HL-60/S4 treated with phorbol 12-myristate 13-acetate at 8.2 ng/mL for 4 days and 3 days (cell line): Measurements from ENCODE around the gene RUNX1.
"Not testable (repeated sequence)": the region's sequence is repeated elsewhere in the genome, so short reads cannot be mapped to it uniquely, and the experiment has no call there.

Experiments used
- in situ Hi-C: fragments of 300-500 bp; cut with MboI; formaldehyde crosslinking; loops from 2 replicates; pipeline ENCODE4 v1.15.0; 2022; ENCODE audit warnings: low sequenced_read_pairs

RUNX1 gene

DNA sequence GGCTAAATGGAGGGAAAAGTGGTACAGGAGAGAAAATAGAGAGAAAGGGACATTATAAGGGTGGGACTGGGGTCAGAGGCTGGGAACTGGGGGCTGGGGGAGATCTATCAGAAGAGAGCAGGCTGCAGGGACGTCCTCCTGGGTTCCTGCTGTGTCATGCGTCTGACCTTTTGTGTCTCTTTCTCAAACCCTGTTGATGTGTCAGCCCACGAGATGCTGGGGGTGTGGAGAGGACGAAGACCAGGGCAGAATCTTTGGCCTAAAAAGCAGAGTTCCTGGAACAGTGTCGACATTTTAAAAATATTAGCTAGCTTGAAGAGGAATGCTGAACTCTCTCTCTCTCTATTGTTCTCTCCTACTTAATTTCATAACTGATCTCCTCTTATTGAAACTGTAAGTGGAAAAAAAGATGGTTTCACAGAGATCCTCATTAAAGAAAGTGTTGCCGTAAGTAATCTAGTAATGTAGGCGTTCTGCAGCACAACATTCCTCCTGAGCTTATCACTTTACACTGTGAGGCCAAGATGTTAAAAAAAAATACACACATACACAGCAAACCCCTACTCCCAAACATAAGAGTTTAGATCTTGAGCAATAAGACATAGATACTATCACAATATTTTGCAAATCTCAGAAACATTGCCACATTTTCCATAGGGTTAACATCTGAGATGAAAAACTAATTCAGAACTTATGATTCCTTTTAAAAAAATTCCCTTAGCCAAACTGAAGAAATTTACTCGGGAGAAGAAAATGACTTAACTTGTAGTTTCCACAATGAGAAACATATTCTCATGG lies 52.6 kb downstream of the RUNX1 start:
- in situ Hi-C loops: no loop called here

DNA sequence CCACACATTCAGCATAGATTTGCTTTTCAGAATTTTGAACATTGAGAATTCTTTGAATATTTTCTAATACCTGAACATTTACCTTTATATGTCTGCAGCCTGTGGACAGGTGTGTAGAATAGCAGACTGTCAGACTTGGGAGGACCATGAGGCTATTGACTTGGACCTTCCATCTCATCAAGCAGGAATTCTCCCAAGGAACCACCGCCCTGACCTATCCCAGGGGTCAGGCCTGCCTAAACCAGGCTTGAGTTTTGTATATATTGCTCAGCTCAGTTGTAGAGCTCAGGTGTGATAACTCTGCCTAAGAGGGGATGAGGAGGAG lies 53.2 kb downstream of the RUNX1 start:
- in situ Hi-C loops: no loop called here

DNA sequence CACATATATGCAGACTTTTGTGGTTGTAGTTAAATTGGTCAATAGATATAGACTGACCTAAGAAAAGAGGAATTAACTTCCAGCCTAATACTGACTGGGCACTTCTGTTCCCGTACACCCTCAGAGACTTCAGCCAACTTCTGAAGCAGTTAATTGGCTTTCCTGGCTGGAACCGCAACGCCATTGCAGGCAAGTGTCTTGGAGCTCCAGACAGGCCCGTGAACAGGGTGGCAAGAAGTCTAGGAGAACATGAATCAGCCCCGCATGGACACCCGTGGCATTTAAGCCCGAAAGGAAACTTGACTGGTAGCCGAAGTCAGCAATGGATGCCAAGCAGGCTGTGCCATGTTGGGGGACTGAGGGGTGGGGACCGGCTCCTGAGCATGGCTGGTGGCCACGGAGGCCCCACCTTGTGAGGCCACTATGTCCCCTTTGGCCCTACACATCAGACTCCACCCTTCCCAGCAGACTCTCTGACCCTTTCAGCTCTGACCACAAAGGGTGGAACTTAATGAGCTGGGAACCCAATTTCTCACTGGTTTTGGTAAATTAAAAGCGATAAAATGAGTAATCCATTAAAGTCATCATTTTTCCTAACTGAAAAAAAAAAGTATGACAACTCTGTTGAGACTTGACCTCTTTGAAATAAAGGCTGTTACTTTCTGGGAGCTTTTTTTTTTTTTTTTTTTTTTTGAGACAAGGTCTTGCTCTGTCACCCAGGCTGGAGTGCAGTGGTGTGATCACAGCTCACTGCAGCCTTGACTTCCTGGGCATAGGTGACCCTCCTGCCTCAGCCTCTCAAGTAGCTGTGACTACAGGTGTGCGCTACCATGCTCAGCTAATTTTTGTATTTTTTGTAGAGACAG lies 54.1 kb downstream of the RUNX1 start:
- in situ Hi-C loops: no loop called here

DNA sequence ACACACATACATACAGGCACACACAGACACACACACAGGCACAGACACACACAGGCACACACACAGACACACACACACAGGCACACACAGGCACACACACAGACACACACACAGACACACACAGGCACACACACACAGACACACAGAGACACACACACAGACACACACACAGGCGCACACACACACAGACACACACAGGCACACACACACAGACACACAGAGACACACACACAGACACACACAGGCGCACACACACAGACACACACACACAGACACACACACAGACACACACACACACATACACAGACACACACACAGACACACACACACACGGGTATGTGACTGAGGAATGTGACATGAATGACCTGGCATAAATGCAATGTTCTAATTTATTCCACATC lies 55.6 kb downstream of the RUNX1 start:
- in situ Hi-C loops: not testable (repeated sequence)

DNA sequence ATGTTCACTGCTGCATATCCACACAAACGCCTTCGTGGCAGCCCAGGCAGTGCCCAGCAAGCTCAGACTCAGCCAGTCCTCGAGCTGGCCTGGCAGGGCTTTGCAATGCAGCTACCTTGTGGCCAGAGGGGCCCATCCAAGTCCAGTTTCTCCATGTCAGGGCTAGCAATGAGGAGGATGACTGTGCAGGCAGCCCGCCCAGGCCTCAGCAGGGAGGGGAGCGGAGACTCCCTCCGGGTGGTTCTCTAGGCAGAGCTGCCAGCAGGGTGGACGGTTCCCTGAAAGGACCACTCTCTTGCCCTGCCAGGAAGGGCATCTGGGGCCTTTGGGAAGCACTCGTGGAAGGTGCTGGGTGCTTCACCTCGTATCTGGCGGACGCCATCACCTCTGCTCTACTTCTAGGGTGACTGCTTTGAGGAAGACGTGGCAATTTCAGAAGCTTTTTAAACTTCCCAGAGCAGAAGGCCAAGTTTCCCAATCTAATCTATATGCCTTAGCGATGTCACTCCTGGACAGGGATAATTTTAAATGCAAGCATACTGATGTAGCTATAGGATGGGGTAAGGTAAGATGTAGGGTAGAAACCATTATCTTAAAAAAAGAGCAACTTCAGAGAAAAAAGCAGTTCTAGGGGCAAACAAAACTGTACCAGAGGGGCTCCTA lies 56.2 kb downstream of the RUNX1 start:
- in situ Hi-C loops: no loop called here

DNA sequence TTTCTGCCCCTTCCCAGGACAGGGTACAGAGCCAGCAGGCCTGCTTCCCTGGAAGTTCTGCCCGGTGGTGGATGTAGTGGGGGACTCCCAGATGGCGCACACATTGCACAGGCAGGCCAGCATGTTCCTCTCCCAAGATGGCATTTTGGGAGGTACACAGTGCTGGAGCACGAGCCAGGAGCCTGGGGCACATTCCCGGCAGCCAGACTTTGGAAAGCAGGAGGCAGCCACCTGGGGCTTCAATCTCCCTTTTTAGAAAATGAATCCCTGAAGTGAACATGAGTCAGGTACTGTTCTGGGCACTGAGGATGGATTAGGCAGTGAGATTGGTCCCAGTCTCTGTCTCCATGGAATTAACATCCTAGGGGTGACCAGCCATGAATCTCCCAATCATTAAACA lies 56.9 kb downstream of the RUNX1 start:
- in situ Hi-C loops: no loop called here

DNA sequence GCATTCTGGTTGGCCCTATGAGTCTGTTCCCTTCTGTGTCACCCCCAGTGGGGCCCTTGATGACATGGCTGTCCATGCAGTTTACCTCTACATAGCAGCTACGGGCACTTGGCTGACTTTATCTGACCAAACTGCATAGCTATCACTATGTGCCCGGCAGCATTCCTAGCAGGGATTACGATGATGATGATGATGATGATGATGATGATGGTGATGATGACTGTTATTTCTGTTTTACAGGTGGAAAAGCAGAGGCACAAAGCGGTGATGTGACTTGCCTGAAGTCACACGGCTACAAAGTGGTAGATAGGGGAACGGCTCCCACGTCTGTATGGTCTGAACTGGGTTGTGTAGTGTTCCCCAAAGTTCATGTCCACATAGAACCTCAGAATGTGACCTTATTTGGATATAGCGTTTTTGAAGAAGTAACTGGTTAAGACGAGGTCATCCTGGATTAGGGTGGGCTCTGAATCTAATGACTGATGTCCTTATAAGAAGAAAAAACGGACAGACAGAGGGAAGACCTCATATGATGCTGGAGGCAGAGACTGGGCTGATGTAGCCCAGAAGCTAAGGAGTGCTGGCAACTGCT lies 57.6 kb downstream of the RUNX1 start:
- in situ Hi-C loops: no loop called here

DNA sequence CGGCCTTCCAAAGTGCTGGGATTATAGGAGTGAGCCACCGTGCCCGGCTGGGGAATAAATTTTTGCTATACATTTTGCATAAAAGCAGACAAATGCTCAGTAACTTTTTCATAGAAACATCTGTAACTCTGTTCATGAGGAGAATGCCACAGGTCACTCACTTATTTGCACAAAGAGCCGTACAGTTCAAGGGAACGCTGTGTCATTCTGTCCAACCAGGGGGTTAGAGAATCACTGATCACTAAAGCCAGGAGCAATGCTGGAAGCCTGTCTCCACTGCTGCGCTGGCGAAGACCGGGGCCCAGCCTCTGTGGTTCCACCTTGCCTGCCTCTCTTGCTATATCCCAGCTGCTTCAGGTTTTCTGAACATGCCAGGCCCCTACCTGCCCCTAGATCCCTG lies 58.3 kb downstream of the RUNX1 start:
- in situ Hi-C loops: no loop called here

DNA sequence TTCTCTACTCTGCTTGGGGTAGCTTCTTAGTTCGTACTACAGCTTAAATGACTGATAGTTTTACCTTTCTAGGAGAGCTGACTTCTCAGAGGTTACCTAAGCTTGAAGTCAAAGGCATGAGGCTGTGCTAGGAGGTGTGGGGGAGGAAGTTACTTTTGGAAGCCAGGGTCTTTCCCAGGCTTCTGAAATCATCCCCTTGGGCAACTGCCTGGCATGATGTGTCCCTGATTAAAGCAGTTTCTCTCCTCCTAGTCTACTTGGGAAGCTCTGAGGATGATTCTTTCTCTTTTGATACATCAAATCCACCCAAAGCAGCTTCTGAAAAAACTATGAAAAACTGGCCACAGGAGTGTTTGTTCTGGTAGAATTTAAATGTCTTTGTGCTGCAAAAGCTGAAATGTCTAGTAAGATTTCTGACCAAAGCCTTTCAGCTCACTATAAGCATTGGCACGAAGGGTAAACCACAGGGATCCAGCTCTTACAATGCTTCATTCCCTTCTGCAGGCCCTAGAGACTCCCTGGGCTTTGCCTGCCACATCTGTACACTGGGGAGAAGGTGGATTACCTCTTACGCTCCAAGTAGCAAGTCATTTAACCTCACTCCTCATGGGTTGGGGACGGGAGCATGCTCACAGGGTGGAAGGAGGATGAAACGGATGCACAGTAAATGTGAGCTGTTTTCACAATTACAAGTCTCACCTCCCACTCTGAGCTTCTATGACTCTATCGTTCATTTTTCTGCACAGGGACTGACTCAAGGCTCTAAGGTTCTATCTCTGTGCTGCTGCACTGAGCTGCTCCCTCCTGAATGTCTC lies 59.6 kb downstream of the RUNX1 start:
- in situ Hi-C loops: no loop called here

DNA sequence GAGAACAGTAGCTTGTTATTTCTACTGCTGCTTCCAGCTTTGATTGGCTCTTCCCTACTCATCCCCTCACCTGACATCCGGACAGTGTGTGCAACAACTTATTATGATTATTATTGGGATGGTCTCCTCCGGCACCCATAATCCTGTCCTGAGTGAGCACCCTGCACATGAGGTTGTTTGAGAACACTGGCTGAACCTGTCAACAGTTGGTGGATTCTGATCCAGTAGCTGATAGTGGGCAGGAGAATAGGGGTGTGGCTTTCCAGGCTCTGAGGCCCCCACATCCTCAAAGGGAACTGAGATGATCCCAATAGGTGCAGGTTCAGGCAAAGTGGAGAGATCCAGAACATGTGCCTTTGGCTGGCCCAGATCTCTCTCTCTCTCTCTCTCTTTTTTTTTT lies 60.5 kb downstream of the RUNX1 start:
- in situ Hi-C loops: no loop called here

DNA sequence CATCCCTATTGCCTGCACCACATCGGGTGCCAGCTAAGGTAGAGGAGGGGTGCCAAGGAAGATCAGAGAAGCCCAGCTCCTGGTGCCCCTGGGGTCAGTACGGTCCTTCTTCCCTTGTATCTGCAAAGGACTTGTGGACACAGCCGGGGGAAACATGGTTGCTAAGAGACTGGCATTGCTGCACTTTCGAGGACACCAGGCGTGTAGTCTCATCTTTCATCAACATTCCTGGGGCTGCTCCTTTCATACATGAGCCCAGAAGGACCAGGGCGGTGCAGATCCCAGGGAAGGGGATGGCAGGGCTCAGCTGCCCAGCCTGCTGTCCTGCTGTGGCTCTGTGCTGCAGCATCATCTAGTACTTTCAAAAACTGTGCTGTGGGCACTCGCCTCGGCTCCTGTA lies 61.0 kb downstream of the RUNX1 start:
- in situ Hi-C loops: no loop called here

DNA sequence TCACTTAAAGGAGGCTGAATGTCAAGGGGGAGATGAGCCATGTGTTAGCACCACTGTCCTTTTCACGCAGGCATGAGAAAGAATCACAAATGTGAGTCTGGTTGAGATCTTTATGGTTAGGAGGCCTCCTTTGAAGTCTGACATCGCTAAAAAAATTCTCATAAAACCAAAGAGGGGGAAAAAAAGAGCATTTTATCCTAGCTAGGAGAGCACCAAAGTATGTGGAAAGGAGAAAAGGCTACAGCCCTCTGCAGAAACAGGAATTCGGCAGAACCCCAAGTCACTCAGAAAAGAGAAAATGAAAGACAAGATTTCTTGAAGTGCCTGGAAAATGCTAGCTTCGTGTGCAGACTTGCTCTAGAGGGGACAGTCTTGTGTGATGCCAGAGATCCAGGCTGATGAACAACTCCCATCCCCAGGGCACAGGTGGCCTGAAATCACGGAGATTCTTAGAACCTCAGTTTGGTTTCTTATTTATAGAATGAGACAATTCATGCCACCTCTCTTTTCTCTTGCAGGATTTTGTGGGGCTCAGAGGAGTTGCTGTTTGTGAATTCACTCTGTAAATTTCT lies 61.5 kb downstream of the RUNX1 start:
- in situ Hi-C loops: no loop called here

DNA sequence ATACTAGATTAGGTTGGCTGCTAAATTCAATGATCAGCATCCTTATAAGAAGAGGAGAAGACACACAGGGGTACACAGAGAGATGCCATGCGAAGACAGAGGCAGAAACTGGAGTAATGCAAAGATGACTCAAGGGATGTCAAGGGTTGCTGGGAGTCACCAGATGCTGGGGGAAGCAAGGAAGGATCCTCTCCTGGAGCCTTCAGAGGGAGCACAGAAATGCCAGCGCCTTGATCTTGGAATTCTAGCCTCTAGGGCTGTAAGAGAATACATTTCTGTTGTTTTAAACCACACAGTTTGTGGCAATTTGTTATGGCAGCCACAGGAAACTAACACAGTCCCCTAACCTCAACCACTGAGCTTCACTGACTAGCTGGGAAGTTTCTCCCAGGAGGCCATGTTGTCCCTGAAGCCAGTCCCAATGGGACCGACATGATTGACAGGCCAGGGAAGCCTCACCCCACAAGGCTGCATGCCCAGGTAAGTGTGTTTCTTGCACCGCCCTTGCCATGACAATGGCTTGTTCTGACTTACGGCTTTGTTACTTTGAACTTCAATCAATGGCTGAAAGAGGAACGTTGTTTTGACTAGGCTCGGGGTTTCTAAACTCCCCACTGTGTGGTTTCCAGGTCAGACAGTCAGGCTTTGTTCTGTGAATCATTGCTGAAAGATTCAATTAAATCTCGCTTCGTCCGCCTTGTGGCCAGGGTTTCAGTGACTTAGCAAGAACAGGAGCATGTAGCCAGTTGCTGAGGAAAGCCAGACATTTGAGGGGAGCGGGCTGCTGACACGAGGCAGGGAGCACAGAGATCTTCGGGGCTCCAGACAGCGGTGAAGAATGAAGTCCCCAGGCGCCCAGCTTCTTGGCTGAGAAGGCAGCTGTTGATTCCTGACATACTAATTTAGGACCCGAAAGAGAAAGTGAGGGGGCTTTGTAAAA lies 62.3 kb downstream of the RUNX1 start:
- in situ Hi-C loops: no loop called here

DNA sequence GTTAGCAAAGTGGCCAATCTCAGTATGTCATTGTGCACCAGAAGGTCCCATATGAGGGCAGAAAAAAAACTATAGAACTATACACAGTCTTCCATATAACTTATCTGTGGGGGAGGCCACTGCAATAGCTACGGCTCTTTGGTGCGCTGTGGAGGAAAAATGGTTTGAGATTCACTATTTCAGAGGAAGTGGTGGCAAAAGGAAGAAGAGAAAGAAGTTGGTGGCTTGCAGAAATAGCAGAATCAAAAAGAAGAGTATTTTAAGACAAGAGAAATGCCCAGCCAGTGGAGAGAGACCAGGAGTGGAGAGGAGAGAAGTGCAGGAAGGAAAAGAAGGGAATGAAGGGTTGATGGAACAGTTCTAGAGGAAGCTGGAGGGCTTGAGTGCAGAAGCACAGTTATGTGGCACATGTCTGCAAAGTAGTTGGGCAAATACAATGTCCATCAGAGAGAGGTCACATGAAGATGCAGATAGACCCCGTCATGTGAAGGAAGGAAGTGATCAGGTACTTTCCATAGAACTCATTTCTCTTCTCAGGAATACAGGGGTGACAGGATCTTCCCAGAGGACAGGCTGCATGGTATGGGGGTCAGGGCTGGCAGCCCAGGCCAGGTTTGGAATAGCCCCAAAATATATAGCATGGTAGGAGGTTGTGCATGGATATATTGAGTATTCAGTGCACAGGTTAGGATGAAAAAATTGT lies 64.6 kb downstream of the RUNX1 start:
- in situ Hi-C loops: no loop called here

DNA sequence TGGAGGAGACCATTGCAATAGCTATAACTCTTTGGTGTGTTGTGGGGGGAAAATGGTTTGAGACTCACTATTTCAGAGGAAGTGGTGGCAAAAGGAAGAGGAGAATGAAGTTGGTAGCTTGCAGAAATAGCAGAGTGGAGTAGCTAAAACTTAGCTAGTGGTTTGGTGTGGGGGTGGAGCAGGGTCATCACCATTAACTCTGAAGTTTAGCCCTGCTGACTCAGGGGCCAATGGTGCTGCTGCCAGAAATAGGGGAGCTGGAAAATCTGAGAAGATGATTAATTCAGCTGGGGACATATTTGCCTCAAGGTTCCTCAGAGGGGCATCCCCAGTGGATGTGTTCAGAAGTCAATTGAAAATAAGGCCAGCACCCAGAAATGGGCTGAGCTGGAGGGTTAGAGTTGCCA lies 65.4 kb downstream of the RUNX1 start:
- in situ Hi-C loops: no loop called here

DNA sequence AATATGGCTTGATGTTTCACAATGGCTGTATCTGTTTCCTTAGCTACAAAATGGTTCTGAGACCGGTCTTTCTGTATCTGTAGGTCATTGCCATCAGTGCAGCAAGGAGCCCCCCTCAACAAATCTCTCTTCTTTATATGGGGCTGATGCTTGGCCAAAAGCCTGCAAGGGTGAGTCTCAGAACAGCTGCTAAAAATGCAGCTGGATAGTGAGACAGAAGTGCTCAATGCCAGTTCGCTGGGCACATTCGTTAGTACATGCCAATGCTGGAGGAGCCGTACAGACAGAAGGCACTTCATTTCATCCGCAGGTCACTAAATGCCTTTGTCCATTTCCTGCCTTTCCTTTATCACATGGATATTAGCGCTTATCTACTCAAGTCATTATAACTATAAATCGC lies 67.3 kb downstream of the RUNX1 start:
- in situ Hi-C loops: no loop called here

DNA sequence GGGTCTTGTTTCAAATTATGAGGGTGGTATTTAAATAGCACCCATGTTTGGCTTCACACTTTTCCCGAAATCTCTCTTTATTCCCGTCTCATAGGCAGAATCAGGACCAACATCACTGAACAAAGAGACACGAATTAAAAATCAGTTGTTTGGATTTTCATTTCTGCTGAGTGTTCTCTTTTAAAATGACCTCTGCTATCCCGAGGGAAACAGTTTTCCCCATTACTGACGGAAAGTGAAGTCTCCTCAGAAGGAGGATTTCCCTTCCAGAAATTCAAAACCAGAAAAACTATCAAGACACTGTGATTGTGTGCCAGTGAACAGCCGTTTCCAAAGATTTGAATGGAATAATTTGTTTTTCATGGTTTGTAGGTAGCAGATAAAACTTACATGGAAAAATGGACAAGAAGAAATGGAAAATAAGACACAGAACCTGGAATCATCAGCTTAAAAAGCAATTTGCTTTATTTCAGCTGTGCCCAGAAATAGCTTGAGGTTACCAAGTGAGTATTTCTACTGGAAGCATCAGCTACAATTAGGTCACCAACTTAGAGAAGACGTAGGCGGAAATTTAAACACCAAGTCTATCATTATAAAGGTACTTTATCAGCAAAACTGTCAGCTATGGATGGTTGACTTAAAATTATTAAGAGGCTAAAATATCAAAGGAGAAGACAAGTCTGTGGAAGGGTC lies 68.5 kb downstream of the RUNX1 start:
- in situ Hi-C loops: no loop called here

DNA sequence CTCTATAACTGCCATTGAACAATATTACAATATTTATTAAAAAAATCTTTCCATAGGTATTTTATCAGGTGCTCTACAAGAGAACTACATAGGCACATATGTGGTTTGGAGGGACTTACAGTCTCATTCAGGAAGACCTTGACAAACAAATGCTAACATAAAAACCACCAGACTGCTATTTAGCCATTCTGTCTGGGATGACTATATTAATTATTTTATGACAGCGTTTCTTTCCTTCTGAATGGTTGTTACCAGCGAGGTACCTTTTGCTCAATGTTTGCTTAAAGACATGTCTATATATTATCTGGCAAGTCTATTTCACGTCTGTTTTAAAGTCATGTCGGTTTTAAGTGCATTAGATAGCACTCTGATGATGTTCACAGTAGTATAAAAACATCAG lies 69.7 kb downstream of the RUNX1 start:
- in situ Hi-C loops: no loop called here
